A673 (cell line): ENCODE data around the gene HMCN1. TPM values are rescaled to one million over a fixed set of nuclear protein-coding genes. Genes with fewer than 3 reads are reported as not detected.

Experiments
- BruUV-seq: library from RNA; stranded (reverse); fragments of 400-500 nt; replicated peaks from 2 replicates; lab custom pipeline; 2021; lab: Mats Ljungman, UMichigan
- CTCF ChIA-PET: fragments of 300-600 bp; sonication (Branson Sonifier 250); formaldehyde crosslinking; loops from one replicate; lab custom pipeline; 2022; ENCODE audit warnings: antibody characterized with exemption; lab: Charles Lee
- POLR2A ChIA-PET: fragments of 300-600 bp; sonication (Branson Sonifier 250); formaldehyde crosslinking; loops from one replicate; lab custom pipeline; 2022; ENCODE audit warnings: antibody characterized with exemption; ENCODE audit not compliant: low non-redundant PET; lab: Charles Lee
- DNase-seq: peaks from one replicate; pipeline ENCODE4 v3.0.0-alpha.2; 2015; ENCODE audit warnings: low spot score
- H3K27ac ChIP-seq: fragments of 200-600 bp; sonication (generic); 2 replicates; pipeline ENCODE4 v1.5.1; 2016; ENCODE audit warnings: mixed run types, low read depth, mild to moderate bottlenecking, mixed read lengths, antibody characterized with exemption, low read length; ENCODE audit not compliant: poor library complexity, severe bottlenecking
- H3K27me3 ChIP-seq: fragments of 200-600 bp; sonication (generic); replicated peaks from 2 replicates; pipeline ENCODE4 v1.6.1; 2017; ENCODE audit warnings: mixed run types, low read depth, mild to moderate bottlenecking, mixed read lengths, antibody characterized with exemption, low read length; ENCODE audit not compliant: insufficient read depth, poor library complexity
- H3K36me3 ChIP-seq: fragments of 200-600 bp; sonication (generic); 2 replicates; pipeline ENCODE4 v1.6.1; 2016; ENCODE audit warnings: mixed run types, mild to moderate bottlenecking, mixed read lengths, antibody characterized with exemption, low read length; ENCODE audit not compliant: insufficient read depth, poor library complexity, severe bottlenecking
- H3K4me1 ChIP-seq: fragments of 200-600 bp; sonication (generic); 2 replicates; pipeline ENCODE4 v1.6.1; 2017; ENCODE audit warnings: mixed run types, mild to moderate bottlenecking, mixed read lengths, antibody characterized with exemption, low read length; ENCODE audit not compliant: insufficient read depth, poor library complexity, severe bottlenecking
- H3K4me3 ChIP-seq: fragments of 200-600 bp; sonication (generic); 2 replicates; pipeline ENCODE4 v1.5.1; 2016; ENCODE audit warnings: low read depth, mixed run types, mild to moderate bottlenecking, mixed read lengths, low read length; ENCODE audit not compliant: poor library complexity, severe bottlenecking
- H3K9me3 ChIP-seq: fragments of 200-600 bp; sonication (generic); 2 replicates; pipeline ENCODE4 v1.6.1; 2016; ENCODE audit warnings: mixed run types, low read depth, mild to moderate bottlenecking, mixed read lengths, antibody characterized with exemption, low read length; ENCODE audit not compliant: poor library complexity, severe bottlenecking
- CTCF ChIP-seq: fragments of 300-800, 200-600 bp; sonication (generic); conservative IDR thresholded peaks from 2 replicates; pipeline ENCODE4 v1.5.1; 2017; ENCODE audit warnings: low read depth, mild to moderate bottlenecking, antibody characterized with exemption, low read length, moderate library complexity, mixed read lengths
- EZH2 ChIP-seq: fragments of 200-600 bp; sonication (generic); IDR thresholded peaks from 2 replicates; pipeline ENCODE4 v1.6.1; 2017; ENCODE audit warnings: borderline replicate concordance, low read depth, mild to moderate bottlenecking, mixed read lengths, antibody characterized with exemption, low read length; ENCODE audit not compliant: poor library complexity, severe bottlenecking
- intact Hi-C: fragments of 100-400 bp; cut with micrococcal nuclease; formaldehyde crosslinking; loops from one replicate; pipeline ENCODE4 v1.10.0; 2022; ENCODE audit not compliant: unreplicated experiment
- total RNA-seq: library from RNA; stranded (reverse); gene quantifications from 2 replicates; pipeline ENCODE4 v1.2.3, GENCODE V29; 2021

Gene HMCN1
- total RNA-seq, 1 experiment from 2014 or later: 134 TPM

DNA sequence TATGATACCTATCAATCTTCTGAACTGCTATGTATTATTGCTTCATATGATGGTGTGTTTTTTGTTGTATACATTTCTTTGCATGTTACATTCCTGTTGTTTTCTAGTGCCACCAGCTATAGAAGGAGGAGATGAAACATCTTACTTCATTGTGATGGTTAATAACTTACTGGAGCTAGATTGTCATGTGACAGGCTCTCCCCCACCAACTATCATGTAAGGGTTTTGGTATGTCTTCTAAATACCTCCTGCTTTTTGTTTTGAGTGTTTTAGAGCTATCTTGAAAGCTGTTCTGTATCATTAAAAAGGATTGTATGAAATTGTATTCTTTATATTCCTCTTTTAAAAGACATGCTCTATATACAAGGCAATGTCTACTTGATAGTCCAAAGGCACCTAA lies 282.7 kb downstream of the HMCN1 start:
- Histone ChIP-seq H3K27ac (no peak overlapping the region), H3K4me1 (no peaks in the 10 kb centered on the region), H3K36me3 (peaks cover 89% of the 10 kb centered on the region), H3K9me3 (no peaks in the 10 kb centered on the region), H3K4me3 (no peak overlapping the region), H3K27me3 (no peaks in the 10 kb centered on the region)
- BruUV-seq: no TSS peak
- ChIA-PET CTCF (no interaction called here), POLR2A (no interaction called here)
- intact Hi-C loops: no loop called here
- no peak for TF ChIP-seq CTCF
- no peak for DNase-seq

DNA sequence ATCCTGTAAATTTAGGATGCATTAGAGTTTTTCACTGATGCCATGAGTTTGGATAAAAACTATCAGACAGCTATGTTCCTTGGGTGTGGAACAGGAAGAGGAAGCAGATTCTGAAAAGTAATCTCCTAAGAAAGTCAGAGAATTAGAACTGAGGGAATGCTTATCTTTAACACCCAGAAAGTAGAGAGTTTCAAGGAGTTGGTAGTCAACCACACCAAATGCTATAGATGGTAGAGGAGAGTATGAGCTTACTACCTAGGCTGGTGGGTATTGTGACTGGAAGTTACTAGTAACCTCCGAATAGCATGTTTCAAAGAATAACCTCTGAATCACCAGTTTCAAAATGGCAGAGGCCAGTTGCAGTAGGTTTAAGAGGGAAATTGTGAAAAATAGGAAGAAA lies 288.0 kb downstream of the HMCN1 start:
- no peak for DNase-seq
- H3K9me3 ChIP-seq: no peaks in the 10 kb centered on the region
- H3K4me3 ChIP-seq: no peak overlapping the region
- ChIA-PET POLR2A (interaction anchor here (0.5 kb wide), 1 partner anchor 13 kb away, joined by 3 read pairs; no protein-coding TSS in a partner anchor), CTCF (interaction anchor here (1.1 kb wide), 1 partner anchor 302 kb away, joined by 3 read pairs; no protein-coding TSS in a partner anchor)
- H3K36me3 ChIP-seq: peaks cover 92% of the 10 kb centered on the region
- intact Hi-C loops: no loop called here
- no peak overlapping the region for H3K27ac ChIP-seq
- H3K4me1 ChIP-seq: no peaks in the 10 kb centered on the region
- H3K27me3 ChIP-seq: no peaks in the 10 kb centered on the region
- no peak for TF ChIP-seq CTCF
- TF ChIP-seq EZH2: no peak
- BruUV-seq: no TSS peak

DNA sequence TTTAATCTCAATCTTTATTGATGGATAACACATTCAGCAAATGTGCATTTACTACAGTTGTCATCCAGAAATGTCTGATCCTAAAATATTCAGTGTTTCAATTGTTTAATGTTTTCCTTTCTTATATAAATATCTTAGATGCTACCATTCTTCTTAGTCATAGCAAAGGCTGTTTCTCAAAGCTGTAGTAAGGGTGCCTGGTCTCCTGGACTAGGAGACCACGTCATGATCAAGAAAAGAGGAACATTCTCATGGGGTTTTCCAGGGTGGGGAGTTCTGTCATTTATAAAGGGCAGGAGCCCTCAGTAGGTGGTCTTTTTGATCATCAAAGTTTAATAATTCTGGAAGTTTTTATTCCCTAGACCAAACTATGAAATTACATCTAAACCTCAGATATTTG lies 292.8 kb downstream of the HMCN1 start:
- POLR2A ChIA-PET: no interaction called here
- BruUV-seq: no TSS peak
- H3K27ac ChIP-seq: no peak overlapping the region

More for the DNA sequence above, 292.8 kb downstream of the HMCN1 start:
- intact Hi-C loops: no loop called here
- Histone ChIP-seq H3K36me3 (peaks cover 93% of the 10 kb centered on the region), H3K4me3 (no peak overlapping the region), H3K9me3 (peaks cover 24% of the 10 kb centered on the region), H3K27me3 (no peaks in the 10 kb centered on the region), H3K4me1 (no peaks in the 10 kb centered on the region)
- TF ChIP-seq EZH2: no peak
- TF ChIP-seq CTCF: no peak
- DNase-seq: no peak
- CTCF ChIA-PET: no interaction called here
